Activated naive CD8-positive, alpha-beta T cell treated with anti-CD3 and anti-CD28 coated beads, Interleukin-2, amount 50 U/mL, for 24 hours (primary cell): Measurements from ENCODE around the gene CYP4A11.
"Not testable (repeated sequence)": the region's sequence is repeated elsewhere in the genome, so short reads cannot be mapped to it uniquely, and the experiment has no call there.

ENCODE experiments used
- ATAC-seq: fragments of 150-1000 bp; cut with Tn5 transposase; one replicate; pipeline ENCODE4 v1.10.0; 2021
- DNase-seq: peaks from one replicate; pipeline ENCODE4 v3.0.0; 2021
- H3K27ac Mint-ChIP-seq: one replicate; pipeline ENCODE4 v1.8.0; 2021; ENCODE audit warnings: mild to moderate bottlenecking, mixed read lengths
- H3K27me3 Mint-ChIP-seq: one replicate; pipeline ENCODE4 v1.8.0; 2021; ENCODE audit warnings: mixed read lengths
- H3K36me3 Mint-ChIP-seq: one replicate; pipeline ENCODE4 v1.8.0; 2021; ENCODE audit warnings: low read depth, mixed read lengths
- H3K4me1 Mint-ChIP-seq: one replicate; pipeline ENCODE4 v1.8.0; 2021; ENCODE audit warnings: mixed read lengths
- H3K4me3 Mint-ChIP-seq: one replicate; pipeline ENCODE4 v1.8.0; 2021; ENCODE audit warnings: mild to moderate bottlenecking, moderate library complexity, mixed read lengths
- H3K9me3 Mint-ChIP-seq: one replicate; pipeline ENCODE4 v1.8.0; 2021; ENCODE audit warnings: mixed read lengths

Gene CYP4A11

DNA sequence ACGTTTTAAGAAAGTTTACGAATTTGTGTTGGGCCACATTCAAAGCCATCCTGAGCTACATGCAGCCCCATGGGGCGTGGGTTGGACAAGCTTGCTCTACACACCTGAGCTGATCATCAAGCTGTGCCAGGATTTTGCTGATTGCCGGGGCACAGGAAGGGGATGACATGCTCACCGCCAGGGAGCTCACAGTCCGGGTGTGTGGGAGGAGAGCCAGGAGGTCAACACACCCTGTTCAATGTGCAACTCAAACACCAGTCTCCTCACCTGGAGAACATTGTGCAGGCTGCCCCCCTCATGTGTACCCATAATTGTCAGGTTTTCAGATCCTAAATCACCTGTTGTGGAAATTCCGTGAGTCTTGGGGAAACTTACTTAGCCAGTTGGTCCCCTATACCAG, 969 bp downstream of the CYP4A11 start:
- no peak for DNase-seq
- H3K27ac Mint-ChIP-seq = no peak overlapping the region
- no peak overlapping the region for H3K4me3 Mint-ChIP-seq
- peaks cover 7% of the 10 kb centered on the region for H3K27me3 Mint-ChIP-seq
- no peaks in the 10 kb centered on the region for H3K36me3 Mint-ChIP-seq
- H3K9me3 Mint-ChIP-seq = no peaks in the 10 kb centered on the region
- no peak for ATAC-seq
- no peaks in the 10 kb centered on the region for H3K4me1 Mint-ChIP-seq

DNA sequence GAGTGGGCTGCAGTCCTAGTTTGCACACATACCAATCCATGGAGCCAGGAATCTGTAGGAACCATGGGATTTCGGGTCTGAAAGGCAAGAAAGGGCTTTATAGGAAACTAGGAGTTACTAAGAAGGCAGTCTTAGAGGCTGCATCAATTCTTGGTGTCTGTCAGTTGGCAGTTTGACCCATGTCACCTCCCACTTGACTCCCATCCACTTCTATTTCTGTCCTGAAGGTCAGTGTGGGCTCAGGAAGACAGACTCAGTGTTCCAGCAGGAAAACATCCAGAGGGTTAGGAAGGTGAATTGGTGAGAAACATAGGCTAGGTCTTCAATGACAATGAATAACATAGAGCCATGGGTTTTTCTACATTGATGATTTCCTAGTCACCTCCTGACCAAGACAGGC, 4.0 kb downstream of the CYP4A11 start:
- H3K36me3 Mint-ChIP-seq = no peaks in the 10 kb centered on the region
- H3K27me3 Mint-ChIP-seq = peaks cover 1% of the 10 kb centered on the region
- no peak for DNase-seq

GRCh38 chr1:46936788-46937187, 4.5 kb downstream of the CYP4A11 start:
- Mint-ChIP-seq H3K27ac (no peak overlapping the region), H3K4me3 (no peak overlapping the region), H3K4me1 (no peaks in the 10 kb centered on the region), H3K27me3 (peaks cover 1% of the 10 kb centered on the region), H3K36me3 (no peaks in the 10 kb centered on the region), H3K9me3 (no peaks in the 10 kb centered on the region)
- ATAC-seq = no peak
- DNase-seq = no peak

More for the DNA sequence above, 4.0 kb downstream of the CYP4A11 start:
- no peak overlapping the region for H3K27ac Mint-ChIP-seq
- no peak overlapping the region for H3K4me3 Mint-ChIP-seq
- no peaks in the 10 kb centered on the region for H3K4me1 Mint-ChIP-seq
- ATAC-seq = no peak
- H3K9me3 Mint-ChIP-seq = no peaks in the 10 kb centered on the region

GRCh38 chr1:46934852-46935251, 6.4 kb downstream of the CYP4A11 start:
- H3K9me3 Mint-ChIP-seq, H3K27me3 Mint-ChIP-seq, H3K4me3 Mint-ChIP-seq, DNase-seq, H3K4me1 Mint-ChIP-seq, ATAC-seq, H3K36me3 Mint-ChIP-seq, H3K27ac Mint-ChIP-seq: not testable (repeated sequence)

DNA sequence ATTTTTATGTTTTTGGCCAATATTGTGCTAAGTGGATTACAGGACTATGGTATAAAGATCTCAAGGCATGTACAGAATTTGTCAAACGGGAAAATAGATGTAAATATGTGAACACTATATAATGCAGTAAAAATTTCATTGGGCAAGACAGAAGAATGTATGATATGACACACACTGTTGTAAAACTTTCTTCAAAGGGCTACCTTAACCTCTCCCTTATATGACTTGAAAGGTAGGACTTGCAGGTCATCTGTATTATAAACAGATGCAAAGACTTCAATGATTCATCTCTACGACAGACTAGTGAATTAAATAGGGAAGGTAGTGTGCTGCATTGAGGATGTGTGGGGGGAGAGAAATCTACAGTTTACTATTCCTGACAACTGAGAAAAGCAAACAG, 9.3 kb downstream of the CYP4A11 start:
- not testable (repeated sequence) for ATAC-seq, H3K4me3 Mint-ChIP-seq, H3K36me3 Mint-ChIP-seq, H3K4me1 Mint-ChIP-seq, H3K9me3 Mint-ChIP-seq, H3K27ac Mint-ChIP-seq, H3K27me3 Mint-ChIP-seq, DNase-seq

DNA sequence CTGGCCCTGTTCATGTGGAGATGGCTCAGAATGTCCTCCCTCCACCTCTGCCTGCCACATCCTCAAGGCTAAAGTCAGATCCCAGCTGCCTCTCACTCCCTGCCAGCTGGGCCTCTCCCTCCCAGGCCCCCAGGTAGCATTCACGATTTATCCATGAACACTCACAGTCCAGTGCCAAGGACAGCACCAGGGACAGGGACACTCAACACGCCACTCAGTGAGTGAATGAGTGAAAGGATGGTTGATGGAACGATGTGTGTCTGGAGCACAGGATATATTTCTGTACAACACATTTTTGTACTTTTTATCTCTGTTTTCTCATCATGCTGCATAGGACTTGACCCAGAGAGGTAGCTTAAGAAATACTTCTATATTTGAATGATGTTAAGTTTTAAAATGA, 10.1 kb downstream of the CYP4A11 start:
- Mint-ChIP-seq H3K27me3 (peaks cover 9% of the 10 kb centered on the region), H3K9me3 (no peaks in the 10 kb centered on the region), H3K27ac (no peak overlapping the region), H3K4me3 (no peak overlapping the region), H3K36me3 (no peaks in the 10 kb centered on the region), H3K4me1 (no peaks in the 10 kb centered on the region)
- DNase-seq = no peak
- no peak for ATAC-seq

DNA sequence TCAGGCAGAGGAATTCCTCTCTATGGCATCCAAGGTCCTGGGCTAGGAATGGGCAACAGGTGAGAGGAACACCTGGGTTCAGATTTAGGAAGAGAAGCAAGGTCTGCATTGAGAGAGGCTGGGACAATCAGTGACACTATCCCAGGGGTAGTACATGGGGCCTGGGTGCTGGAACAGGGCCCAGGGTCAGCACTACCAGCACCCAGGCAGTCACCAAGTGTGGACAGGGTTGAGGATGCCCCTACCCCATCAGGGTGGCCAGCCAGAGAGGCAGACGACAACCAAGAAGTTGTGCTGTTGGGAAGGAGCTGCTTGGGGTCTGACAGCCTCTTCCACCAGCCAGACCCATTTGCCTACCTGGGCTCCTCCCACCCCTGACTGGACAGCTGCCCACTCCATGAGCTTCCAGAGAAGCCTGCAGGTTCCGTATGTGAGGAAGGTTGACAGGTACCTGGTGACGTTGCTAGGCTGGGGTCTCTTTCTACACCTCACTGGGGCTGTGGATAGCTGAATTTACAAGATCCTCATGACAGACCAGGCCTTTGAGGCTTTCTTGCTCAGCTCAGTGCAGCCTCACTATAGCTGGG, 13.9 kb downstream of the CYP4A11 start:
- ATAC-seq (no peak), DNase-seq (no peak)
- no peak overlapping the region for H3K27ac Mint-ChIP-seq
- H3K4me3 Mint-ChIP-seq = no peak overlapping the region
- H3K4me1 Mint-ChIP-seq = no peaks in the 10 kb centered on the region
- no peaks in the 10 kb centered on the region for H3K36me3 Mint-ChIP-seq
- peaks cover 9% of the 10 kb centered on the region for H3K9me3 Mint-ChIP-seq
- H3K27me3 Mint-ChIP-seq = peaks cover 22% of the 10 kb centered on the region

- H3K4me3 Mint-ChIP-seq = no peak overlapping the region
- no peak overlapping the region for H3K27ac Mint-ChIP-seq
- ATAC-seq = no peak
Measured at GRCh38 chr1:46910790-46911189, 30.5 kb downstream of the CYP4A11 start.

DNA sequence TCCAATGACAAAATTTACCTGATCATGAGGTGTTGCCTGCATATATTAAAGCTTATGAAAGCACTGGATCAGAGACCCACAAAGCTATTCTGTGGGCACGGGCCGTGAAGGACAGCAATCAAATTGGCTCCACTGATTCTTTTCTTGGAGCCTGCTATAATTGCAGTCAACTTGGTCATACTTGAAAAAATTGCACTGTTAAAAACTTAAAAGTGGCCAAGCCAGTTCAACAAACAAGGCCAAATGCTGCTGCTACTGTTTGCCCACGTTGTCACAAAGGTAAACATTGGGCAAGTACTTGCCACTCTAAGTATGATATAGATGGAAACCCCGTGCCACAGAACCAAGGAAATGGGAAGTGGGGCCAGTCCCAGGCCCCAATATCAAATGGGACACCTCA, 37.8 kb downstream of the CYP4A11 start:
- DNase-seq (no peak), ATAC-seq (no peak)
- no peaks in the 10 kb centered on the region for H3K36me3 Mint-ChIP-seq
- peaks cover 6% of the 10 kb centered on the region for H3K27me3 Mint-ChIP-seq
- H3K9me3 Mint-ChIP-seq = peaks cover 22% of the 10 kb centered on the region
- no peak overlapping the region for H3K4me3 Mint-ChIP-seq
- no peak overlapping the region for H3K27ac Mint-ChIP-seq
- no peaks in the 10 kb centered on the region for H3K4me1 Mint-ChIP-seq

More at GRCh38 chr1:46910790-46911189, 30.5 kb downstream of the CYP4A11 start:
- no peak for DNase-seq
- Mint-ChIP-seq H3K9me3 (peaks cover 22% of the 10 kb centered on the region), H3K27me3 (no peaks in the 10 kb centered on the region), H3K36me3 (no peaks in the 10 kb centered on the region), H3K4me1 (no peaks in the 10 kb centered on the region)

- Mint-ChIP-seq H3K9me3 (peaks cover 4% of the 10 kb centered on the region), H3K27me3 (peaks cover 6% of the 10 kb centered on the region), H3K4me3 (no peak overlapping the region), H3K27ac (no peak overlapping the region), H3K36me3 (no peaks in the 10 kb centered on the region), H3K4me1 (no peaks in the 10 kb centered on the region)
- no peak for ATAC-seq
- DNase-seq = no peak
Measured at GRCh38 chr1:46900401-46900800, 40.9 kb downstream of the CYP4A11 start.

DNA sequence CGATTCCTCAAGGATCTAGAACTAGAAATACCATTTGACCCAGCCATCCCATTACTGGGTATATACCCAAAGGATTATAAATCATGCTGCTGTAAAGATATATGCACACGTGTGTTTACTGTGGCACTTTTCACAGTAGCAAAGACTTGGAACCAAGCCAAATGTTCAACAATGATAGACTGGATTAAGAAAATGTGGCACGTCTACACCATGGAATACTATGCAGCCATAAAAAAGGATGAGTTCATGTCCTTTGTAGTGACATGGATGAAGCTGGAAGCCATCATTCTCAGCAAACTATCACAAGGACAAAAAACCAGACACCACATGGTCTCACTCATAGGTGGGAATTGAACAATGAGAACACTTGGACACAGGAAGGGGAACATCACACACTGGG, 59.6 kb downstream of the CYP4A11 start:
- not testable (repeated sequence) for H3K27ac Mint-ChIP-seq, H3K4me3 Mint-ChIP-seq, H3K4me1 Mint-ChIP-seq, H3K36me3 Mint-ChIP-seq, DNase-seq, H3K9me3 Mint-ChIP-seq, H3K27me3 Mint-ChIP-seq, ATAC-seq
